ENCODE results near the gene AGTR1.
"Not testable (repeated sequence)": the region's sequence is repeated elsewhere in the genome, so short reads cannot be mapped to it uniquely, and the experiment has no call there.

The AGTR1 gene

GRCh38 chr3:148718982-148719862 lies 21.5 kb downstream of the AGTR1 start:
- no peak for DNase-seq

DNA sequence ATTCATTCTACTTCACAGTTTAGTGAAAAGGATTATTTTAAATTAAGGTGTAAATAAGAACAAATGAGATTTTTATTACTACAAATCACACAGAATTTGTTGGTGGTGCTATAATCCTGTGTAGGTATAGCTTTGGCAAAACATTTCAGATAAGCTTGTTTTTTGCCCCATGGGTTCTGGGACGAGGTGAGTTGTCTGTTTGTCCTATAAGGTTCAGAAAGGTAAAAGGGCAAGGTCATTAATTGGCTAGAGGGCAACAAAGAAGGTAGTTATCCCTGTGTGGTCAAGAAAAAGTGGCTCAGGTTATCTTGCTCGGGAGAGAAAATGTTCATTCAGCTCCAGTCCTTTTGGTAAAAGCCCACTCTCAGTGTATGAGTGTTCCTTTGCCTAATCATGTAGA lies 23.2 kb downstream of the AGTR1 start:
- DNase-seq, result no peak

- DNase-seq, result no peak
These were observed 25.9 kb downstream of the AGTR1 start for GRCh38 chr3:148723631-148724030.

- DNase-seq, result no peak
These were observed 29.5 kb downstream of the AGTR1 start for GRCh38 chr3:148727231-148727630.

DNA sequence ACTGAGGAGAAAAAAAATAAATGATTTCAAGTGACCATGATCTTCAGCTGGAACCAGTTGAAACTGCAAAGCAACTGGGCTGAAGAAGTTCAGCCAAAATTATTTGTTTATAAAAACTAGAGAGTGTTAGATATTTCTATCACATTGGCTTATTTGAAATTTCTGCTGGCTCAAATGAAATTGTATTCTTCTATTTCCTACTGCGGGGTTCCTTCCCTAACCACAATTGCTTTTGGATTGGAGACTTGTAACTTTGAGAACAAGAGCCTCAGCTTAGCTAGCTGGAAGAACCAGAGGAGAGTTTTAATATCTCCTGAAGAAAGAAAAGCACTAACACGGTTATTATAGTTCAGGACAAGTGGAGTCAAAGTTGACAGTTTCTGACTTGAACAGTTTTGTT lies 31.1 kb downstream of the AGTR1 start:
- DNase-seq, result no peak

DNA sequence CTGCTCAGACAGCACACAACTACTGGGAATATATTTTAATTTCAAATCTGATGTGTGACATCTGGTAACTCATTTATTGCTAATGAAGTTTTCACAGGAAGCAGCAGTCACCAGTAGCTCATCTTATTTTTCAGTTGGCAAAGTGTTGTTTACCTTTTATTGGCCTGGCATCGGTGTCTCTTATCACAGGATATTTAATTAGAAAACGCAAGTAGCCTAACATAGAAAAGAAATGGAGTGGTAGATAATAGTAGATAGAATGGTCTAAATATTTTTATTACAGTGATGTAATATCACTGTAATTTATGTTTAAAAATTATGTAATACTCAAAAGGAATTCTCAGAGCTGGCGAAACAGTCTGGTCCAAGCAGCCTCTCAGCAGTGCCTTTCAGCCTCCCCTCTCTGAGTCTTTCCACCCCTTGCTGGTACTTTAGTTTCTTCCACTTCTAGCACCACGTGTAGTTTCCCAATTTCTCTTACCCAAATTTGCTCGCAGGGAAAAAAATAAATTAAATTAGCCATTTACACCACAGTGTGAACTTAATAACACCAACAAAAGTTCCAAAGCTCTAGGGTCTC lies 31.9 kb downstream of the AGTR1 start:
- no peak for DNase-seq

- no peak for DNase-seq
These were observed 33.0 kb downstream of the AGTR1 start for GRCh38 chr3:148730676-148731075.

DNA sequence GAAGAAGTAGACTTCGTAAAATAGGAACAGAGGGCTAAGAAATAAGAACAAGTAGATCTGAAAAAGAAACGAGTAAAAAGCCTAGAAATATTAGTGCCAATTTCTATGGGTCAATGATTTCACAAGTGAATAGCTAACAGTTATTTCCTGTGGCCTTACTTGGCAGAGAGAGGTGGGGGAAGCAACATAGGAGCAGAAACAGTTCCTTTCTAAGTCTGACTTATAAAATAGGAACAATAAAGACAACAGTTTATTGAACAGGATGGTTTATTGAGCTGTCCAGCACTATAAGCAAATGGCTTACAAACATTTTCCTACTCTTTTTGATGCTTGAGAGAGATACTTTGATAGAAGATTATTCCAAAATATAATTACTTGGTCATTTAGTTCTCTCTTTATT lies 37.9 kb downstream of the AGTR1 start:
- DNase-seq, result no peak

DNA sequence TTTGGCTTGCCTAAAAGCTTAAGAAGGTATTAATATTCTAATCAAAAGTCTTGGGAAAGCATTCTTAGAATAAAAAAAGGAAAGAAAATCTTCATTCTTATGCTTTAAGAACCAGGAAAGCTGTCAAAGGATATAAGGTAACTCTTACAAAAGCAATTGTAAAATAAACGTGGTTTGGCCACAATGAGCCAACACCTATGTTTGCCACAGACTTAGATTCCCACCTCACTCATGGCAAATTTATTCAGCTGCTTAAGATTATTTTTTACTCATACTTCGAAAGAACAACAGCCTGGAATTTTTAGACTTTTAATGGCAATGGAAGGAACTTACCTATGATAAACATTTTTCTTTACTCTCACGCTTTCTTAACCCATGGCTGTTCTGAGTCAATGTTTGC lies 38.4 kb downstream of the AGTR1 start:
- DNase-seq, result no peak

GRCh38 chr3:148737104-148737530 lies 39.4 kb downstream of the AGTR1 start:
- no peak for DNase-seq

- no peak for DNase-seq
These were observed 42.0 kb downstream of the AGTR1 start for GRCh38 chr3:148739720-148740119.

- no peak for DNase-seq
These were observed 42.6 kb downstream of the AGTR1 start for GRCh38 chr3:148740291-148740690.

DNA sequence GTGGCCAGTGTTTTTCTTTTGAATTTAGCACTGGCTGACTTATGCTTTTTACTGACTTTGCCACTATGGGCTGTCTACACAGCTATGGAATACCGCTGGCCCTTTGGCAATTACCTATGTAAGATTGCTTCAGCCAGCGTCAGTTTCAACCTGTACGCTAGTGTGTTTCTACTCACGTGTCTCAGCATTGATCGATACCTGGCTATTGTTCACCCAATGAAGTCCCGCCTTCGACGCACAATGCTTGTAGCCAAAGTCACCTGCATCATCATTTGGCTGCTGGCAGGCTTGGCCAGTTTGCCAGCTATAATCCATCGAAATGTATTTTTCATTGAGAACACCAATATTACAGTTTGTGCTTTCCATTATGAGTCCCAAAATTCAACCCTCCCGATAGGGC lies 43.5 kb downstream of the AGTR1 start:
- DNase-seq, result no peak

DNA sequence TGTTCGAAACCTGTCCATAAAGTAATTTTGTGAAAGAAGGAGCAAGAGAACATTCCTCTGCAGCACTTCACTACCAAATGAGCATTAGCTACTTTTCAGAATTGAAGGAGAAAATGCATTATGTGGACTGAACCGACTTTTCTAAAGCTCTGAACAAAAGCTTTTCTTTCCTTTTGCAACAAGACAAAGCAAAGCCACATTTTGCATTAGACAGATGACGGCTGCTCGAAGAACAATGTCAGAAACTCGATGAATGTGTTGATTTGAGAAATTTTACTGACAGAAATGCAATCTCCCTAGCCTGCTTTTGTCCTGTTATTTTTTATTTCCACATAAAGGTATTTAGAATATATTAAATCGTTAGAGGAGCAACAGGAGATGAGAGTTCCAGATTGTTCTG lies 44.4 kb downstream of the AGTR1 start:
- DNase-seq, result no peak

DNA sequence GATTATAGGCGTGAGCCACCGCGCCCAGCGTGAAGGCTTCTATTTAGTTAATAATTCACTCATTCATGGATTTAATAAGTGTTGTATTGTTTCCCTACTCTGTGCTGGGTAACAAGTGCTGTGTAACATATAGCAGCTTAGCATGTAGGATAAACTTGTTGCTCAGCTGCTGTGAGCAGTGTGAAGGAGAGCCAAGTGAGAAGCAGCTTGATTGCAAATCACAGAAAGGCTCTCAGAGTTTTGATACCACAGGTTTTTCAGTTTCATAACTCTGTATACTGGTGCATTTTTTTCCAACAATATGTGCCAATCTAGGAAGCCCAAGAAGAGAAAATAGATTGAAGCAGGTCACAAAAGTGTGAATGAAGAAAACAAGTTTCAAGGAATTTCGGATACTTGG lies 48.4 kb downstream of the AGTR1 start:
- DNase-seq, result no peak

GRCh38 chr3:148748283-148748682 lies 50.6 kb downstream of the AGTR1 start:
- no peak for DNase-seq

GRCh38 chr3:148750296-148750695 lies 52.6 kb downstream of the AGTR1 start:
- no peak for DNase-seq

GRCh38 chr3:148751461-148751860 lies 53.8 kb downstream of the AGTR1 start:
- no peak for DNase-seq

GRCh38 chr3:148753385-148753784 lies 55.7 kb downstream of the AGTR1 start:
- DNase-seq, result not testable (repeated sequence)

- DNase-seq, result no peak
These were observed 57.9 kb downstream of the AGTR1 start for GRCh38 chr3:148755570-148755969.

DNA sequence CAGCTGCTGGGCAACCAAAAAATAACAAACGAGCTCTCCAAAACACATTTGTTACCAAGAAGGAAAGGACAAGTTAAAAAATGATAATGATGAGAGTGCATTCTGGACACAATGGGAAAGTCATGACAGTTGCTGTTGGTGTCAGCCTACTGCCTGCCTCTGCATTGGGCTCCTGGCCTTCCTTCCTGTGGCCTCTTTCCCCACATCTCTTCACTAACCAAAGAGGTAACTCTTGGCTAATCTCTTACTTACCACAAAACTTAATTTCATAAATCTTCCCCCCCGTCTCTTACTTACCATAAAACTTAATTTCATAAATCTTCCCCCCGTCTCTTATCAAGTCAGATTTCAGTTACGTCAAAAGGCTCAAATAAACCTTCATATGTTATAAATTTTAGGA lies 58.6 kb downstream of the AGTR1 start:
- DNase-seq, result no peak

DNA sequence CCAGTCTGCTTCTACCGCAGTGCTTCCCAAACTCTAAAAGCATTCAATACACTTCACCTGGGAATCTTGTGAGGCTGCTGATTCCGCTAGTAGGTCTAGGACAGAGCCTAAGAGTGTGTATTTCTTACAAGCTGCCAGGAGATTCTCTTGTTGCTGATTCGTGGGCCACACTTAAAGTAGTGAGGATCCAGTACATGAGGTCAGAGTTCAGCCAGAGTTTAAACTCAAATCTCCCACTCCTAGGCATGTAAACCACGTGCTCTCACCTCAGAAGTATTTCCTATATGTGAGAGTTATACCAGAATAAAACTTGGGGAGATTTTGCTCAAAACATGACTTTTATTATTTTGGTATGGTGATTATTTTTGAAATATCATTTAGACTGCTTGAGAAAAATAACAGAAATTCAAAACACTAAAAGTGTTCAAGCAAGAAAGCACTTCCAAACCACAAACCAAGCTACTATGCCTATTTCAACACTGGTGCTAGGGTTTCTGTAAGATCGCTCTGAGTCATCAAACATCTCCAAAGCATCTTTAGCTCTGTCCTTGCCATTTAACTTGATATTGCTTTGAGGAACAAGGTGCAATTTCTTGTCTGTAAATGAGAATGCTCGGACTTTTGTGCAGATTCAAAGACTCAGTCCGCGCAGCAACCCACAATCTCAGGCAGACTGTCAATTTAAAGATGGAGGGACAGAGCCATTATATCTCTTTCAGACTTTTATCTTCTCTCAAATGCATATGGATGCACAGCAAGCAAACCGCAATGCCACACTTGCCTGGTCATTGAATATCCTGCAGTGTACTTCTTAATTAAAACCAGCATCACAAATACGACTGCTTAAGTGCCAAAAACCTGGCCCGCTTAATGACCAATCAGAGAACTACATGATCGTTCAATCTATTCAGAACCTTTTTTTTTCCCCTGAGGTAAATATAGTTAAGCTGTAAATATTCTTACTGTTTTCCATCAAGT lies 59.8 kb downstream of the AGTR1 start:
- no peak for DNase-seq

DNA sequence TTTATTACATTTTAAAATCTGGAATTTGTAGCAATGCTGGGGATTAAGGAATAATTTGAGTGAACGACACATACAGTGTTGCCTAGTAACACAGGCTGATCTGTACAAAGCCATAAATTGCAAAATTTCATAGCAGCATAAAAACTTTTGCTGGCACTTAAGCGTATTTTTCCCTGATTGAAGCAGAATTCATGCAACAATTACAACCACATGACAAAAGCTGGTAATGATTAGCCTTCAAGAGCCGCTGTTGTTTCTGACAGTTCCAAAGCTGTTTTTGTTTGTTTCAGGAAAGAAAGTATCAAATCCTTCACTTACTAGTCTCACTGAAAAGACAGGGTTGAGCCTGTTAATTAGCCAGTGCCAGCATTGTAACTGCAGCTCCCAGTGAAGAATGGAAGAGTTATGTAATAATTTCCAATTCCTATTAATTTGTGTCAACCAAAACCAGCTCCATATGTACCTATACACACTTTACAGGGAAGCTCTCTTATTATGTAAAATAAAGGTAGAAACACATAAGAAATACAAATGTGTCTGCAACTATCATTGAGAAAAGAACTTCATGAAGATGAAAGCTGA lies 60.7 kb downstream of the AGTR1 start:
- DNase-seq, result no peak

Measured in T-helper 9 cell (primary cell).